NB4 (cell line): ENCODE results near the gene FCRLB.

Experiments used
- CTCF ChIP-seq: IDR thresholded peaks from one replicate; pipeline ENCODE4 v1.5.1; 2012; ENCODE audit warnings: low read depth, low read length
- MYC ChIP-seq: IDR thresholded peaks from 2 replicates; pipeline ENCODE4 v1.6.1; 2011; ENCODE audit warnings: low read depth, low read length
- POLR2A ChIP-seq: IDR thresholded peaks from 2 replicates; pipeline ENCODE4 v1.6.1; 2011; ENCODE audit warnings: mild to moderate bottlenecking; ENCODE audit not compliant: insufficient read length; ENCODE audit errors: extremely low read depth

GRCh38 chr1:161706113-161706481 lies 15.2 kb upstream of the FCRLB start:
- no peak for TF ChIP-seq CTCF
- no peak for TF ChIP-seq MYC
- TF ChIP-seq POLR2A = no peak
